WI38 (cell line): ENCODE measurements around the gene NLRP2B.

Experiments used
- H3K4me3 ChIP-seq: 2 replicates; pipeline ENCODE4 v1.5.1; 2011; ENCODE audit warnings: low read depth, mild to moderate bottlenecking, control low read depth, low read length
- TF ChIP-seq, protein P1 (sequence below): IDR thresholded peaks from 2 replicates; pipeline ENCODE4 v1.5.1; 2012; ENCODE audit warnings: low read depth, mild to moderate bottlenecking, control low read depth, low read length

NLRP2B gene

GRCh38 chrX:57669961-57670360, 10.1 kb downstream of the NLRP2B start:
- TF ChIP-seq, protein P1, sequence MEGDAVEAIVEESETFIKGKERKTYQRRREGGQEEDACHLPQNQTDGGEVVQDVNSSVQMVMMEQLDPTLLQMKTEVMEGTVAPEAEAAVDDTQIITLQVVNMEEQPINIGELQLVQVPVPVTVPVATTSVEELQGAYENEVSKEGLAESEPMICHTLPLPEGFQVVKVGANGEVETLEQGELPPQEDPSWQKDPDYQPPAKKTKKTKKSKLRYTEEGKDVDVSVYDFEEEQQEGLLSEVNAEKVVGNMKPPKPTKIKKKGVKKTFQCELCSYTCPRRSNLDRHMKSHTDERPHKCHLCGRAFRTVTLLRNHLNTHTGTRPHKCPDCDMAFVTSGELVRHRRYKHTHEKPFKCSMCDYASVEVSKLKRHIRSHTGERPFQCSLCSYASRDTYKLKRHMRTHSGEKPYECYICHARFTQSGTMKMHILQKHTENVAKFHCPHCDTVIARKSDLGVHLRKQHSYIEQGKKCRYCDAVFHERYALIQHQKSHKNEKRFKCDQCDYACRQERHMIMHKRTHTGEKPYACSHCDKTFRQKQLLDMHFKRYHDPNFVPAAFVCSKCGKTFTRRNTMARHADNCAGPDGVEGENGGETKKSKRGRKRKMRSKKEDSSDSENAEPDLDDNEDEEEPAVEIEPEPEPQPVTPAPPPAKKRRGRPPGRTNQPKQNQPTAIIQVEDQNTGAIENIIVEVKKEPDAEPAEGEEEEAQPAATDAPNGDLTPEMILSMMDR: no peak
- H3K4me3 ChIP-seq: no peak overlapping the region

DNA sequence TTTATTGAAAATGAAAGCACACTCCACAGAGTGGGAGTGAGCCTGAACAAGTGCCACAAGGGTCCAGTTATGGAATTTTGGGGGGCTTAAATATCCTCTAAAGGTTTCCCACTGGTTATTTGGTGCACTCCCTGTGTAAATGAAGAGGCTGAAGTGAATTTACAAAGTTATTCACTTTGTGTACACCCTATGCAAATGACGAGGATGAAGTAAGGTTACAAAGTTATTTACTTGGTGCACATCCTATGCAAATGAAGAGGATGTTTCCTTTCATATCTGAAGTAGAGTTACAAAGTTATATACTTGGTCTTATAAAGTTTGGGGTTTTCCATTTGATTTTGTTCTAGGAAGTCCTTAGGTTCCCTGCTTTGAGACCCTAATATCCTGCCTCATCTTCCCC, 13.1 kb downstream of the NLRP2B start:
- TF ChIP-seq, protein P1: no peak
- no peak overlapping the region for H3K4me3 ChIP-seq

GRCh38 chrX:57655065-57655464, 25.0 kb downstream of the NLRP2B start:
- H3K4me3 ChIP-seq: no peak overlapping the region
- TF ChIP-seq, protein P1: no peak

DNA sequence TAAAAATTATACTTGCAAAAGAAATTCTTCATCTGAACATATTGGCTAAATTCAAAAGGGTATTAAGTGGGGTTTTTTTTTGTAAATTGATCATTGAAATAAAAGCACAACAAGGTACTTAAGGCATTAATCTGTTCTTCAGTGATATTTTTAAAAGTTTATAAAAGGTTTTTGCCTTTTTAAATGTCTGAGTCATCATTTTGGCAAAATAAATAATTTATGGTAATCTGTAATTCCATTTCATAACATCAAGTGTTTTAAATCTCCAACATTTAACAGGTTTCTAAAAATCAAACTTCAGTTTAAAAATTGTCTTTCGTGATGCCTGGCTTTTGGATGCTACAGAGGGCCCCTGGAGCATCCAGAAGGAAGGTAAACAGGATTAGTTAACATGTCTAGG, 27.4 kb downstream of the NLRP2B start:
- H3K4me3 ChIP-seq: no peak overlapping the region
- TF ChIP-seq, protein P1: no peak

DNA sequence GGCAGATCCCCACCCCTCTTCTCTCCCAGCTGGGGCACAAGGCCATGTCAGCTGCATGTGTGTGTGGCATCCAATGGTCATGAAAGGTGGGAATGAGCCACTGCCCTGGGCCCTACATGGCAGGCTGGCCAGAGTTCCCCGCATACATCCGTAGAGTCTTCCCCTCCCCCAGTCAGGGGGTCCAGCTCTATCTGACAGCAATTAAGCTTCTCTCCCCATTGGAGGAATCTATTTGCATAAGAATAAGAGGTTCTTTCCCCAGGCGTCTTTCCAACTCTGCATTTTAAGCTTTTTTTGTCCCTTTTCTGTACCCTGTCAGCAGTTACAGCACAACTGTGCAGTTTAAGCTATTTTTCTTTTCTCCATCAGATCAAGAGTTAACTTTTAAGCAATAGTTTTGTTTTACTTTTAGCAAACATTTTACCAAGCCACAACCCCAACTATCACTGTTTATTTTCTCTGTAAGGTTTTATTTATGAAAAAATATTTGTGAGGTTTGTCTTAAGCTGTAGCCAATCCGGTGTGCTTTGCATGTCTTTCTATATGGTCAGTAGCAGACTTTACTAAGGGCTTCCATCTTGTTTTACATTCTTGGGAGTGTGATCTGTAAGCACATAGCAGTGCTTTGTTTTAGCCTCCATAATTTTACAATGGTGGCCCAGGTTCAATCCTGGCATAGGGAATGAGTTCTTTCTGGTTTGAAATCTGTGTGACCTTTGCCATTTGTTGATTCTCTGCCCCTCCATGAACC, 28.7 kb downstream of the NLRP2B start:
- TF ChIP-seq, protein P1: no peak
- no peak overlapping the region for H3K4me3 ChIP-seq

- TF ChIP-seq, protein P1: no peak
- no peak overlapping the region for H3K4me3 ChIP-seq
Measured at GRCh38 chrX:57647020-57647419, 33.0 kb downstream of the NLRP2B start.

GRCh38 chrX:57643698-57644097, 36.4 kb downstream of the NLRP2B start:
- TF ChIP-seq, protein P1: no peak
- H3K4me3 ChIP-seq: no peak overlapping the region
